ENCODE measurements around the gene IDI1.

Gene IDI1

DNA sequence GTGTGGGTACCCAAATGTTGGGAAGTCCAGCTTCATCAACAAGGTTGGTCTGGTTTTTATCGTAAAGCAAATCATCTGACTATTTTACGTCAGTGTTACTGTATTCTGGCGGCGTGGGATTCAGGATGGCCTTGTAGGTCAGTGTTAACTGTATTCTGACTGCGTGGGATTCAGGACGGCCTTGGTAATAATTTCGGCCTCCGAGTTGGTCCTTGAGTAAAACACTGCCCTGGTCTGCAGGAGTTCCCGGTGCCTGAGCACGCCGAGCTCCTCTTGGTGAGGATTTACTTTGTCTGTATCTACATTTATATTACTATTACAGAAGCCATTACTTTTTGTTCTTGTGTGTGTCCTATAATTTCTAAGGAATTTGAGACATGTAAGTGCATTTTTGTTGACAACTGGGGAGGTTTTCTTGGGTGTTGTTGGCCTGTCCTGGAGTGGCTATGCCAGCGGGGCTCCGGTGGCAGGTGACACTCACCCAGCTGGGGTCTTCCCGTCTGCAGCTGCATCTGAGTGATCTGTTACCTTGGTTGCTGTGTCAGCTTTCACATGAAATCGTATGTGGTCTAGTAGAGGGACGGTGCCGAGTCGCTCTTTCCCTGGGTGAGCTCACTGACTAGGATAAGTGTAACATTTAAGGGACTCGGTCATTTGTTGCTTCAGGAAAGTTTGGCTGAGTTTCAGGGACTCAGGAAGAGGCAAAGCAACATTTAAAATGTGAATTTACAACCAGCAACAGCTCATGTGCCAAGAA, 51.5 kb downstream of the IDI1 start:
- TF ChIP-seq, protein P1, sequence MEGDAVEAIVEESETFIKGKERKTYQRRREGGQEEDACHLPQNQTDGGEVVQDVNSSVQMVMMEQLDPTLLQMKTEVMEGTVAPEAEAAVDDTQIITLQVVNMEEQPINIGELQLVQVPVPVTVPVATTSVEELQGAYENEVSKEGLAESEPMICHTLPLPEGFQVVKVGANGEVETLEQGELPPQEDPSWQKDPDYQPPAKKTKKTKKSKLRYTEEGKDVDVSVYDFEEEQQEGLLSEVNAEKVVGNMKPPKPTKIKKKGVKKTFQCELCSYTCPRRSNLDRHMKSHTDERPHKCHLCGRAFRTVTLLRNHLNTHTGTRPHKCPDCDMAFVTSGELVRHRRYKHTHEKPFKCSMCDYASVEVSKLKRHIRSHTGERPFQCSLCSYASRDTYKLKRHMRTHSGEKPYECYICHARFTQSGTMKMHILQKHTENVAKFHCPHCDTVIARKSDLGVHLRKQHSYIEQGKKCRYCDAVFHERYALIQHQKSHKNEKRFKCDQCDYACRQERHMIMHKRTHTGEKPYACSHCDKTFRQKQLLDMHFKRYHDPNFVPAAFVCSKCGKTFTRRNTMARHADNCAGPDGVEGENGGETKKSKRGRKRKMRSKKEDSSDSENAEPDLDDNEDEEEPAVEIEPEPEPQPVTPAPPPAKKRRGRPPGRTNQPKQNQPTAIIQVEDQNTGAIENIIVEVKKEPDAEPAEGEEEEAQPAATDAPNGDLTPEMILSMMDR (IDR thresholded peaks at IDR 0.05; ENCODE audit: poor library complexity, severe bottlenecking), result no peak
- H3K27ac ChIP-seq (ENCODE audit: poor library complexity, severe bottlenecking), result no peak overlapping the region
- ATAC-seq (ENCODE audit: low read depth) (no peak), DNase-seq (ENCODE audit: low spot score) (no peak)
- H3K4me1 ChIP-seq (ENCODE audit: insufficient read depth, poor library complexity, severe bottlenecking), result no peaks in the 10 kb centered on the region
- no peaks in the 10 kb centered on the region for H3K9me3 ChIP-seq (ENCODE audit: severe bottlenecking)
- H3K27me3 ChIP-seq (ENCODE audit: insufficient read depth, poor library complexity, severe bottlenecking), result no peaks in the 10 kb centered on the region
- H3K4me3 ChIP-seq (ENCODE audit: severe bottlenecking), result no peak overlapping the region
- peaks cover 97% of the 10 kb centered on the region for H3K36me3 ChIP-seq (ENCODE audit: low read depth)

DNA sequence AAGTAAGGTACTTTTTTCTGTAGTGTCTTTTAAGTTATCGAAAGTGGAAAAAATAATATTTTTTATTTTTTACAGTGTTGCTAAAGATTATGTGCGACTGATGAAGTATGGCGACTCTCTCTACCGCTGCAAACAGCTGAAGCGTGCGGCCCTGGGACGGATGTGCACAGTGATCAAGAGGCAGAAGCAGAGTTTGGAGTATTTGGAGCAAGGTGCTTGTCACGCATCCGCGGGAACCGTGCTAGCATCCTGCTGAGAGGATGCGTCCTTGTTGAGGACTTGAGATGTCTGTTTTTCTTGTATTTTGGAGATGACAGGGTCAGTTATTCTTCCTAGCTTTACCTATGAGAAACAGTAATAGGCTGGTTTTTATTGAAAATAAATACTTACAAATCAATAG, 52.9 kb downstream of the IDI1 start:
- Histone ChIP-seq H3K36me3 (ENCODE audit: low read depth) (peaks cover 87% of the 10 kb centered on the region), H3K9me3 (ENCODE audit: severe bottlenecking) (no peaks in the 10 kb centered on the region), H3K4me3 (ENCODE audit: severe bottlenecking) (no peak overlapping the region), H3K27me3 (ENCODE audit: insufficient read depth, poor library complexity, severe bottlenecking) (no peaks in the 10 kb centered on the region), H3K4me1 (ENCODE audit: insufficient read depth, poor library complexity, severe bottlenecking) (no peaks in the 10 kb centered on the region), H3K27ac (ENCODE audit: poor library complexity, severe bottlenecking) (no peak overlapping the region)
- DNase-seq (ENCODE audit: low spot score), result no peak
- no peak for ATAC-seq (ENCODE audit: low read depth)
- TF ChIP-seq, protein P1 (IDR thresholded peaks at IDR 0.05; ENCODE audit: poor library complexity, severe bottlenecking), result no peak

DNA sequence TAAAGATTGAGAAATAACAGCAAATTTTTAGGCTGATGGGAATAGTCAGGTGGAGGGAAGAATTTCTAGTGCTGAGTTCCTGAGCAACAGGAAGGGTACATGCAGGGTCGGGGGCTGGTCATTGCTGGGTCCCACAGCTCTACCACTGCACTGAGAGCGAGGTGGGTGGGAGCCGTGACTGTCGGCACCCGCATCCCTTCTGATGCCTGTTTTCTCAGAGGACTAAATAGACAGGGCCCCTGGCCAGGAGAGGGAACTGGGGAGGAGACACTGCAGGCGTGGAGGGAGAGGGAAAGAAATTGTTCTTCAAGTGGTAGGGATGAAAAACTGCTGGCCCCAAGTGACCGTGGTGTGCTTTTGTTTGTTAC, 53.4 kb downstream of the IDI1 start:
- Histone ChIP-seq H3K9me3 (ENCODE audit: severe bottlenecking) (no peaks in the 10 kb centered on the region), H3K27me3 (ENCODE audit: insufficient read depth, poor library complexity, severe bottlenecking) (no peaks in the 10 kb centered on the region), H3K27ac (ENCODE audit: poor library complexity, severe bottlenecking) (no peak overlapping the region), H3K36me3 (ENCODE audit: low read depth) (peaks cover 87% of the 10 kb centered on the region), H3K4me3 (ENCODE audit: severe bottlenecking) (no peak overlapping the region), H3K4me1 (ENCODE audit: insufficient read depth, poor library complexity, severe bottlenecking) (no peaks in the 10 kb centered on the region)
- ATAC-seq (ENCODE audit: low read depth) (no peak), DNase-seq (ENCODE audit: low spot score) (no peak)
- TF ChIP-seq, protein P1 (IDR thresholded peaks at IDR 0.05; ENCODE audit: poor library complexity, severe bottlenecking), result no peak

DNA sequence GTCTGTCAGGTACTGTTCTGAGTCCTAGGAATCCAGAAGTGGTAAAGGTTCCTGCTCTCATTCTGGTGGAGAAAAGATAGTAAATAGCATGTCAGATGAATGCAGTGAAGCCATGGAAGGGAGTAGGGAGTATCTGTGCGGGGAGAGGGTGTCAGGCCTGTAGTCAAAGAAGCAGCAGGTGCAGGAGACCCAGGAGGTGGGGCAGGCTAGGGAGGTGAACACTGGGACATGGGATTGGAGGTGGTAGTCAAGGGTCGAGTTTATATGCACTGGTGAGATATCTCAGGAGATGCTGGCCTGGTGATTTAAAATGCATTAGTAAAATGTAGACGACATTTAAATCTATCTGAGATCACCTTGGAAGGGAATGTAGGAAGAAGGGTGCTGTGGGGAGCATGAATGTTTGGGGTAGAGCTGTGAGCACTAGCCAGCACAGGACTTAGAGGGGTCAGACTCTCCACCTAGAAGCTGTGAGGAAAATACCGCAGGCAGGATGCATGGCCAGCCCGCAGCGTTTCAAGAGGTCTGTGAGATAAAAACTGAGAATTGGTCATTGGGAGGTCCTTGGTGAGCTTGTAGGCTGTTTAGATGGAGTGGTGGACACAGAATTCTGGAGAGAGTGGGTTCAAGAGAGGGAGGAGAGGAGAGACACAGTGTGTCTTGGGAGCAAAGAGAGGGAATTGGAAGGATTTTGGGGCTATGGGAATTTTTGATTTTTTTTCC, 53.9 kb downstream of the IDI1 start:
- Histone ChIP-seq H3K27me3 (ENCODE audit: insufficient read depth, poor library complexity, severe bottlenecking) (no peaks in the 10 kb centered on the region), H3K4me1 (ENCODE audit: insufficient read depth, poor library complexity, severe bottlenecking) (no peaks in the 10 kb centered on the region), H3K9me3 (ENCODE audit: severe bottlenecking) (no peaks in the 10 kb centered on the region), H3K36me3 (ENCODE audit: low read depth) (peaks cover 87% of the 10 kb centered on the region), H3K27ac (ENCODE audit: poor library complexity, severe bottlenecking) (no peak overlapping the region), H3K4me3 (ENCODE audit: severe bottlenecking) (no peak overlapping the region)
- DNase-seq (ENCODE audit: low spot score) (no peak), ATAC-seq (ENCODE audit: low read depth) (no peak)
- TF ChIP-seq, protein P1 (IDR thresholded peaks at IDR 0.05; ENCODE audit: poor library complexity, severe bottlenecking), result no peak

DNA sequence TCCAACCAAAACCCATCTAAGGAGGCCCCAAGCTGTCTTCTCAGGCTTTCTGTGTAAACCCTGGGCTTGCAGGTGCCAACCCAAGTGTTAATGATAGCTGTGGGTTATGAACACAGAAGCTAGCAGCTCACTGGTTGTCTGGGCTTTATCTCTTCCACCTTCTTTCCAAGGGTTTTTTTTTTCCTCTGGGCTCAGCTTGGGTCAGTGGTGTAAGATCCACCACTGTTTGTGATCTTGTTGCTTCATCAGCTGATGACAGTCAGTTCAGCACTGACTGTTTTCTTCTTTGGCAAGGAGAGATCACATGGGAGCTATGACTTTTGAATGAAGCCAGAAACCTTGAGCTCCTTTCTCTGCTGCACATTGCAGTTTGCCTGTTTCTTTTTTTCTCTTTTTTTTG, 56.0 kb downstream of the IDI1 start:
- H3K27me3 ChIP-seq (ENCODE audit: insufficient read depth, poor library complexity, severe bottlenecking), result no peaks in the 10 kb centered on the region
- H3K4me1 ChIP-seq (ENCODE audit: insufficient read depth, poor library complexity, severe bottlenecking), result peaks cover 4% of the 10 kb centered on the region
- H3K36me3 ChIP-seq (ENCODE audit: low read depth), result peaks cover 73% of the 10 kb centered on the region
- TF ChIP-seq, protein P1 (IDR thresholded peaks at IDR 0.05; ENCODE audit: poor library complexity, severe bottlenecking), result no peak
- H3K27ac ChIP-seq (ENCODE audit: poor library complexity, severe bottlenecking), result no peak overlapping the region
- no peak for DNase-seq (ENCODE audit: low spot score)
- no peak for ATAC-seq (ENCODE audit: low read depth)
- H3K9me3 ChIP-seq (ENCODE audit: severe bottlenecking), result no peaks in the 10 kb centered on the region
- H3K4me3 ChIP-seq (ENCODE audit: severe bottlenecking), result no peak overlapping the region

Measured in RWPE2 (cell line).